ENCODE results near the gene ZFP36L1.
"Not testable (repeated sequence)": the region's sequence is repeated elsewhere in the genome, so short reads cannot be mapped to it uniquely, and the experiment has no call there.

Gene ZFP36L1

DNA sequence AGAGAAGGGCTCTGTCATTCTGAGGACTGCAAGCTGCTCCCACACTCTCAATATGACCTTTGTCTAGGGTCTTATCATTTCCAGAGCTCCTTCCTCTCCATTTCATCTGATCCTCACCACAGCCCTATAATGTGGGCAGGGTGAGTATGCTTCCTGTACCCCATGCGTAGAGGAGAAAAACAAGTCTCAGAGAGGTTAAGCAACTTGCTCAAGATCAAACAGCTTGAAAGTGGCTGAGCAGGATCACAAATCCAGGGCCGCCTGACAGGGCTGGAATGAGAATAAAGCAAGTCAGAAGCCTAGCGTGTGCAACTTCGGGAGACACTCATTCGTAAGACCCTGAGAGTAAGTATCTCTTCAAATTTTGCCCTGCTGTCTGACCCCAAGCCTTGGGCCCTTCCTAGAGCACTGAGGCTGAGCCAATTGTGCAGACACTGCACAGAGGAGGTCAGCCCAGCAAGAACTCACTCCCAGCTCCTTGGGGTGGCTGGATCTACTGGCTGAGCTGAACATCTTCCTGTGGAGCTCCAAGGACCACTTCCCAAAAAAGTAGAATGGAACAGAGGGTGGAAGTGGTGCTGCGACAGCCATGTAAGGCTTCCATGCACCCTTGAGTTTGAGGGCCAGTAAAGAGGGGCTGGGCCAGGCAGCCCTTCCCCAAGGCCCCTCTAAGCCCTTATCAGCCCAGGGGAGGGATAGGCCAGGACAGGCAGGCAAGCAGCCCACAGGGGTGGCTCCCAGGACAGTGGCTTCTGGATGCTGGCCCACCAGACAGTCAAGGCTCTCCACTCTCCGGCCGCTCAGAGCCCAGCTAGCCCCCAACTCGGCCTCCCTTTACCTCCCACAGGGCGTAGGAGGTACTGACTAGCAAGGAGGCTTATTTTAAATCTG, 10.5 kb downstream of the ZFP36L1 start:
- no peak for DNase-seq

GRCh38 chr14:68781161-68782021, 11.5 kb downstream of the ZFP36L1 start:
- no peak for DNase-seq

GRCh38 chr14:68780358-68781160, 12.3 kb downstream of the ZFP36L1 start:
- DNase-seq: peak; percentile 89 to 90

DNA sequence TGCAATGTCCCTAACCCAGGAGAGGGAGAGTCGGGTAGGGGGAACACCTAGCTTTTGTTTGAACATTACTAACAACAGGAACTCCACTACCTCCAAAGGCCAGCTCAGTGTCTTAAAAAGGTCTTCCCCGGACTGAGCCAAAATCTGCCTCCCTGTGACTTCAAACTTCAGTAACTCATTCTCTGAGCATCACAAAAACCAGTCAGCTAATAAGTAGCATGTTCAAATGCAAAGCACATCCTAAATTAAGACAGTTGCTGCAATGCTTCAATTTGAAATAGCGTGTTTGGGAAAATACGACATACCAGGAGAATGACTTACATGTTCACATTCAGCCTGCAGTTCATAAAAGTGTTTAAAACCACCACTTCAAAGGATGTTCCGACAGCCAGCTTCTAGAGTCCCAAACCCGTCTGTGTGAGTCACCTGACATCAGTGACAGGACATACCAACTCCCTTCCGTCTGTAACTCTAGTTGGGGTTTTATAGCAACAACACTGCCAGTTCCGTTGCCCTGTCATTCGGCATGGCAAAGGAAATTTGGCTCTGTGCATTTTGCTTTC, 13.0 kb downstream of the ZFP36L1 start:
- peak; percentile 53 to 63 for DNase-seq

- no peak for DNase-seq
Measured at GRCh38 chr14:68777644-68778043, 15.2 kb downstream of the ZFP36L1 start.

DNA sequence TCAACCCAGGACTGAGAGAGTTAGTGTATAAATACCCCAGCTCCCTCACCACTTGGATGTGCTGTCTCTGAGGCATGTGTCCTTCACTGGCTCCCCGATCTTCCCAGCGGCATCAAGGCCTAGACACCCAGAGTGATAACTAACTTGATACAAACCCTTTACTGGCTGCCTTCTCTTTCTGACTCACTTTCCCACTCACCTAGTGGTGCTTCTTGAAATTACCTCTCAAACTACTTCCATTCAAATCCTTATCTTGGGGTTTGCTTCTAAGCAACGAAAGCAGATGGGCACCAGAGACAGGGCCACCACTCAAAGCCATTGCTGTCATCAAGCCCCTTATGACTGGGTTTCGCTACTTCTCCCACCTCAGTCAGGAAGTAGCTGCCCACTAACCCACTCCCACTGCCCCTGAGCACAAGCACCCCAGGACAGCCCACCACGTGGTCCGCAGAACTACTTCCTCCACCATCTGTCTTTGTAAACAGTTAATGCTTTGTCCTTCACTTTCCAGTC, 17.2 kb downstream of the ZFP36L1 start:
- peak in 1 of 2 experiments; percentile 23 for DNase-seq

DNA sequence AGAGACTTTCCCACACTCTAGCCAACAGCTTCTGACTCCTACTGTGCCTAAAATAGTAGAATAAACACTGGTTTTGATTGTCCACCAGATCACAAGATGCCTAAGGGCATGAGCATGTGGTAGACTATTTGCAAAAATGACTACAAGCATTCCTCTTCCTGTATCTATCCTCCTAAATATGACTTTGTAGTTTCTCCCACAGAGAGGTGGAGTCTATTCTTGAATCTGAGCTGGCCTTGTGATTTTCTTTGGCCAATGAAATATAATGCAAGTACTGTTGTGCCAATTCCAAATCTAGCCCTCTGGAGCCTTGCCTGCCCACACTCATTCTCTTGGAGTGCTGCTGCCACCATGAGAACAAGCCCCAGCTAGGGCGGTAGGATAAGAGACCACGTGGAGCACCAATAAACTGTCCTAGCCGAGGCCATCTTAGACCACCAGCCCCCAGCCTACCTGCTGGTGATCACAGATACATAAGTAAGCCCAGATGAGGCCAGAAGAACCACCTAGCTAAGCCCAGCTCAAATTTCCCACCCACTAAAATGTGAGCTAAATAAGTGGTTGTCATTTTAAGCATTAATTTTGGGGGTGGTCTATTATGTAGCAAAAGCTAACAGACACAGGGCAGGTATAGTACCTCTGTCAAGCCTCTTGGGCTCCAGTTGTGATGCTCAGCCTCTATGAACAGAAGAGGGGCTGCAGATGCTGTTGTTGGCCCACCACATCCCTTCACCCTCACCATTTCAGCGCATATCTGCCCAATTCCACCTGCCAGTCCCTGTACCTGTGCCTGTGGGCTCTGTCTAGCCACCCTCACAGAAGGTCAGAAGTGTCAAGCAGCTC, 17.9 kb downstream of the ZFP36L1 start:
- DNase-seq: no peak

- no peak for DNase-seq
Measured at GRCh38 chr14:68772761-68773381, 20.0 kb downstream of the ZFP36L1 start.

DNA sequence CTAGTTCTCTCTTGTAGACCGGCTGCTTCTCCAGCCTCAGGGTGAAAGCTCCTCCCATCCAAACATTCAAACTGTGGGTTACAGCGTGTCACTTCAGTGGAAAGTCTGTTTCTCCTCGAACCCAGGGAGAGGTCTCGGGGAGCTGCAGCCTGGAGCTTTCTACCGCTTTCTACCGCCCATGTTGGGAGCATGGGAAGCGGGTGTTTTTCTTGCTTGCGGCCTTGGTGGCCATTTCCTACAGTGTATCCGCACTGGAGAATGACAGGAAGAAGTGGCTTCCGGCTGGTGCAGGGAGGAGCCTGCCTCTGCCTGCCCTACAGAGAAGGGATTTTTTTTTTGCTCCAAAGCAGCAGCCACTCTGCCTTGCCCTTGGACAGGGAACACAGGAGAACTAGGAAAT, 21.2 kb downstream of the ZFP36L1 start:
- peak; percentile 73 to 87 for DNase-seq

DNA sequence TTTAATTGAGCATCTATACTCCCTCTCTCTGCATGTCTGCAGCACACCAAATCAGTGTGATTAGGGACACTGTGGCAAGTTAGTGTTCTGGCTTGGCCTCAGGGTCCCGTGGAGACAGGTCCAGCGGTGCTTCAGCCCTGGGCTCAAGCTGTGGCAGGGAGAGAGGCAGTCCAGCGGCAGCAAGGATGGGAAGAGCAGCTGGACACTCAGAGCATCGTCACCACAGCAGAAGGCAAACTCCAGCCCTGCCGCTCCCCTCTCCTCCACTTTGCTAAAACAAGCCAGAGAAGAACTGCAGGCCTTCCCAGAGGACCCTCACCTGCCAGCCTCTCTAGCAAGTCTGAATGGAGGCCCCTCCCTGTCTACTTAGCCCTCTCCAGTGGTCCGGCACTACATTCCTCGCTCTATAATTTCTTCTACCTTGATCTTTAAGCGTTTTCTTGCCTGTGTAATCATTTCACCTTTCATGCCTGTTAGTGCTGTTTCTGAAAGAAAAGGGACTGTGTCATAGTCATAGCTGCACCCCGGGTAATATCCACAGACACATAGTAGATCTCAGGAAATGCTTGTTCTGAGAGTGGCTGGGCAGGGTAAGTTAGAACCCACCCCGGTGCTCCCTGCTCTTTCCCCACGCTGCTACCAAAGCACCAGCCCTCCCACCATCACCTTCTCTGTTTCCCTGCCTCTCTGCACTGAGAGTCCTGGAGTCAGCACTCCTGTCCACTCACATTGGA, 22.1 kb downstream of the ZFP36L1 start:
- DNase-seq: no peak

- DNase-seq: no peak
Measured at GRCh38 chr14:68770051-68770450, 22.8 kb downstream of the ZFP36L1 start.

GRCh38 chr14:68768316-68768715, 24.6 kb downstream of the ZFP36L1 start:
- no peak for DNase-seq

GRCh38 chr14:68767248-68767645, 25.6 kb downstream of the ZFP36L1 start:
- no peak for DNase-seq

GRCh38 chr14:68766299-68767247, 26.3 kb downstream of the ZFP36L1 start:
- no peak for DNase-seq

DNA sequence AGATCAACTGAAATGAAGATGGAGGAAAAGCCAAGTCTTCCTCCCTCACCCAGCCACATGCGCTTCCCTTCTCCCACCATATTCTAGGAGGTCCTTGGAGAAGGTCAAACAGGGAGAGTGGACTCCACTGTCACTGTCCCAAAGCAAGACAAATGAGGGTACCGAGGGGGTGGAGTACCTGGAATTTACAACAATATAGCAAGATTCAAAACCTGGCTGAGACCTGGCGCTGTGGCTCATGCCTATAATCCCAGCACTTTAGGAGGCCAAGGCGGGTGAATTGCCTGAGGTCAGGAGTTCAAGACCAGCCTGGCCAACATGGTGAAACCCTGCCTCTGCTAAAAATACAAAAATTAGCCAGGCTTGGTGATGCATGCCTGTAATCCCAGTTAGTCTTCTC, 29.0 kb downstream of the ZFP36L1 start:
- DNase-seq: not testable (repeated sequence)

DNA sequence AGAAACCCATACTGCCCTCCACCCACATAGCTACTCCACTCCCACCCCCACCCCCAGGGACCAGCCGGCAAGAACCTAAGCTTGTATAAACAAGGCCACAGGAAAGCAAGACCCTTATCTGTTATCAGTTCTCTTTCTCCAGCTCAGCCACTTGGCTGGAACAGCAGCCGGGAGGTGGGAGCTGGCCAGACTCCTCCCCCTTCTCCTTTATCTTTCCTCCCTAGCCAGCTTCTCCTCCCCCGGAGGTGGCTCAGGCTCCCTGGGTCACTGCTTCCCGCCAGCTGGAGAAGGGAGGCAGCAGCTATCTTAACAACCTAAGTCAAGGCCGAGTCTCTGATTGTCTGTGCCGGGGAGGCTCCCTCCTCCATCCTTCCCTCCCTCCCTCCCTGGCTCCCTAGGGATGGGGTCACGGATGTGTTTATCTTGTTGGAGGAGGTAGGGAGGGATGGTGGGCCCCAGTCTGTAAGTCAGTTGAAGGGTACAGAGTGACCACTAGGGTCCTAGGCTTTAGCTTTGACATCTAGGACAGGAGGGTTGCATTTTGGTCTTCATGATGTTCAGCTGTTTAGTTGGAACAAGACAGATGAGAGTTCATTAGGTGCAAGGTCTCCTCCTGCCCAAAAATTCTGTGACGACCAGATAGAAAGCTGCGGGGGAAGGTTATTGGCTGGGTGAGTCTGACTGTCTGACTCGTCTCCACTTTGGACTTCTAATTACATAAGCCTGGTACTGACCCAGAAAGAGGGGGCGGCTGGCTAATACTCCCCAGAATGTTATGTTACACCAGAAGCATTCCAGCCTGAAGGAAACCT, 29.7 kb downstream of the ZFP36L1 start:
- DNase-seq: peak in 1 of 2 experiments; percentile 17

- DNase-seq: no peak
Measured at GRCh38 chr14:68761391-68761790, 31.5 kb downstream of the ZFP36L1 start.

- DNase-seq: no peak
Measured at GRCh38 chr14:68760761-68761160, 32.1 kb downstream of the ZFP36L1 start.
